ENCODE results near the gene PAX7. TPM values are rescaled to one million over a fixed set of nuclear protein-coding genes. Genes with fewer than 3 reads are reported as not detected.

Gene PAX7
- total and polyA plus RNA-seq, 9 donors, result not detected

GRCh38 chr1:18732686-18733085 lies 102.0 kb downstream of the PAX7 start:
- 22 to 35% (median 25%) methylated on average over 6 of the region's 6 CpGs for WGBS, 3 donors
- DNase-seq, result no peak
- Histone ChIP-seq H3K4me1 (ENCODE audit: insufficient read depth) (no peaks in the 10 kb centered on the region), H3K4me3 (no peak overlapping the region), H3K36me3 (no peaks in the 10 kb centered on the region), H3K9me3 (no peaks in the 10 kb centered on the region), H3K27me3 (no peaks in the 10 kb centered on the region), H3K27ac (no peak overlapping the region)
- TF ChIP-seq POLR2A (IDR thresholded peaks at IDR 0.05) (no peak), EP300 (IDR thresholded peaks at IDR 0.05) (no peak), CTCF (IDR thresholded peaks at IDR 0.05) (no peak)
- intact Hi-C loops (cut with DNase I), result no loop called here

- 63 to 67% (median 63%) methylated on average over 15 of the region's 15 CpGs for WGBS, 3 donors
- H3K27me3 ChIP-seq, result no peaks in the 10 kb centered on the region
- DNase-seq, result no peak
These were observed 103.4 kb downstream of the PAX7 start for GRCh38 chr1:18734001-18734400.

GRCh38 chr1:18734461-18735223 lies 104.0 kb downstream of the PAX7 start:
- H3K4me3 ChIP-seq, result no peak overlapping the region
- H3K27ac ChIP-seq, result no peak overlapping the region
- H3K36me3 ChIP-seq, result no peaks in the 10 kb centered on the region
- no peak for TF ChIP-seq POLR2A (IDR thresholded peaks at IDR 0.05)
- TF ChIP-seq EP300 (IDR thresholded peaks at IDR 0.05), result no peak
- TF ChIP-seq CTCF (IDR thresholded peaks at IDR 0.05), result no peak
- 39 to 52% (median 50%) methylated on average over 7 of the region's 7 CpGs for WGBS, 3 donors
- no peak for DNase-seq
- H3K27me3 ChIP-seq, result no peaks in the 10 kb centered on the region
- H3K4me1 ChIP-seq (ENCODE audit: insufficient read depth), result no peaks in the 10 kb centered on the region
- H3K9me3 ChIP-seq, result no peaks in the 10 kb centered on the region
- intact Hi-C loops (cut with DNase I), result no loop called here

More at GRCh38 chr1:18734001-18734400, 103.4 kb downstream of the PAX7 start:
- TF ChIP-seq CTCF (IDR thresholded peaks at IDR 0.05), result no peak
- no peak for TF ChIP-seq EP300 (IDR thresholded peaks at IDR 0.05)
- no peak for TF ChIP-seq POLR2A (IDR thresholded peaks at IDR 0.05)
- no peak overlapping the region for H3K27ac ChIP-seq
- H3K4me1 ChIP-seq (ENCODE audit: insufficient read depth), result no peaks in the 10 kb centered on the region
- no peaks in the 10 kb centered on the region for H3K9me3 ChIP-seq
- no peaks in the 10 kb centered on the region for H3K36me3 ChIP-seq
- H3K4me3 ChIP-seq, result no peak overlapping the region
- intact Hi-C loops (cut with DNase I), result no loop called here

- Histone ChIP-seq H3K4me1 (ENCODE audit: insufficient read depth) (no peaks in the 10 kb centered on the region), H3K36me3 (no peaks in the 10 kb centered on the region), H3K9me3 (no peaks in the 10 kb centered on the region), H3K27me3 (no peaks in the 10 kb centered on the region), H3K4me3 (no peak overlapping the region), H3K27ac (no peak overlapping the region)
- intact Hi-C loops (cut with DNase I), result no loop called here
- DNase-seq, result no peak
- TF ChIP-seq POLR2A (IDR thresholded peaks at IDR 0.05) (no peak), CTCF (IDR thresholded peaks at IDR 0.05) (no peak), EP300 (IDR thresholded peaks at IDR 0.05) (no peak)
- WGBS, 3 donors, result 83 to 87% (median 86%) methylated on average over 20 to 22 of the region's 22 CpGs
These were observed 104.8 kb downstream of the PAX7 start for GRCh38 chr1:18735224-18735997.
